GM19035 (cell line): Measurements from ENCODE around the gene NSMF.
"Not testable (repeated sequence)": the region's sequence is repeated elsewhere in the genome, so short reads cannot be mapped to it uniquely, and the experiment has no call there.

Experiments
- ATAC-seq: cut with Tn5 transposase; IDR thresholded peaks from one replicate; pipeline ENCODE4 v1.9.1; 2021; ENCODE audit not compliant: unreplicated experiment

Gene NSMF

GRCh38 chr9:137416006-137416562 is 43.0 kb downstream of the NSMF start:
- ATAC-seq: no peak

- no peak for ATAC-seq
These were observed 43.7 kb downstream of the NSMF start for GRCh38 chr9:137415451-137415850.

DNA sequence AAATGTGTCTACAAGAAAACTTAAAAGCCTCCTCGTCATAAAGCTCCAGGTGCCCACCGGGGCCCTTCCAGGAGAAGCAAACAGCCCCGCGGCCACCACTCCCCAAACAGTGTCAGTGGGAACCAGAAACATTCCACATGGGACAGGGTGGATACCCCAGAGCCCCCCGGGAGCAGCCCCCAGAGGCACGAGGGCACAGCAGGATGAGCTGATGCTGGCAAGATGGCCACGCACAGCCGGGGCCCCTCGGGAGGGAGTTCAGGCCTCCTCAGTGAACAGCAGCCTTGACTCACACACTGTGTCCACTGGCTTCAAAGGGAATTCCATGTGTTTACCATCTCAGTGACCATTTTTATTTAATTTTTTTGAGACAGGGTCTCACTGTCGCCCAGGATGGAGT is 46.7 kb downstream of the NSMF start:
- no peak for ATAC-seq

DNA sequence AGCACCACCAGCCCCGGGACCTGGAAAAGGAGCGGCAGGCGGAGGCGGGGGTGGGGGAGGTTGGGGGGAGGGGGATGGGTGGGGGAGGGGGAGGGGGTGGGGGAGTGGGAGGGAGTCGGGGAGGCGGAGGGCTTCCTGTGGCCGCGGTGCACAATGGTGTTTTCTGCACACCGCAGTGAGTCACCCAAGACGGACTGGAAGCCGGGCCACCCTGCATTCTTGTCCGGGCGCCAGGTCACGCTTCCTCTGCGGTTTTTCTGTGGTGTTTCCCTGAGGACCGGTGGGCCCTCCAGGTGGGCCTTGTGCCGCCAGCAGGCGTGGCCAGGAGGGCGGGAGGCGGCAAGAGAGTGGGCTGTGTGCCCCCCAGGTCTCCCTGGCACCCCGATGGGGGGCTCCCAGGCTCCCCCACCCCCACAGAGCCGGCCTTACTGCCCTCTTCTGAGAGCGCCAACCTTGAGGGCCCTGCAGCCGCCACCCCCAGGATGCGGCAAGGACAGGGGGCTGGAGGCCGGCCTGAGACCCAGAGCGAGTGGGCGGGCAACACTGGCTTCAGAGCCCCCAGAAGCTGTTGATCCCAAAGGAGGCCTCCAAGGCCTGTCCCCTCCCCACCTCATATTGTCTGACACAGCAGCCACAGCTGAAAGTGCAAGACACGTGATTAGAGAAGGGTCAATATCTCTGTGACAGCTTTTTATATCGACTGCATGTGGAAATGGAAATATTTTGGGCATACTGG is 47.3 kb downstream of the NSMF start:
- ATAC-seq: no peak

DNA sequence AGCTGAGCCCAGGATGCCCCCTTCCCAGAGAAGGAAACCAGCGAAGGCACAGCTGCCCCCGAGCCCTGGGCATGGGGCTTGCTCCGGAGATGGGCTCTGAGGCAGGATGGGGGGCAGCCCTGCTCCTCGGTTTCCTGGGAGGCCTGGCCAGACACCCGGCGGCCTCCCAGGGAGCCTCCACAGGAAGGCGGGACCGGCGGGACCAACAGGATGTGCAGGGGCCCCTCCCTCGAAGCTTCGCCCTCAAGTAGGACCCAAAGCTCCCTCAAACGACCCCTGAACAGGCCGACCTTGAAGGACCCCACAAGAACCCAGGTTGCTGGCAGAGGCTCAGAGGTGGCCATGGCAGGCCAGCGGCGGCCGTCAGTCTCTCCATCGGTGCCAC is 47.9 kb downstream of the NSMF start:
- ATAC-seq: no peak

DNA sequence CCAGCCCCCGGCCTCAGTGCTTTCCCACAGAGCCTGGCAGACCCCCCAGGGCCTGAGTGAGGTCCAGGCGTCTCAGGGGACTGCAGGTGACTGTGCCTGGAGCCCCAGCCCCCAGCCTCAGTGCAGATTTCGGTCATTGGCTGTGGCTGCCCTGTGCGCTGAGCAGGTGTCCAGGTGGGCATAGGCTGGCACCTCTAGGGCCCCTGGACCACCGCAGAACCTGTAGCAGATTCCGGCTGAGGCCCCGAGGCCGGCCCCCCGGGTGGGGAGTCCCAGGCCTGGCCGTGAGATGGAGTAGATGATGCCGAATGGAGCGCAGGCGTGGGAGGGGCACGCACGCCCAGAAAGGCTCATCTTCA is 48.3 kb downstream of the NSMF start:
- ATAC-seq: no peak

GRCh38 chr9:137410236-137410890 is 48.8 kb downstream of the NSMF start:
- not testable (repeated sequence) for ATAC-seq

GRCh38 chr9:137409515-137409914 is 49.6 kb downstream of the NSMF start:
- no peak for ATAC-seq

- no peak for ATAC-seq
These were observed 50.3 kb downstream of the NSMF start for GRCh38 chr9:137408651-137409405.

DNA sequence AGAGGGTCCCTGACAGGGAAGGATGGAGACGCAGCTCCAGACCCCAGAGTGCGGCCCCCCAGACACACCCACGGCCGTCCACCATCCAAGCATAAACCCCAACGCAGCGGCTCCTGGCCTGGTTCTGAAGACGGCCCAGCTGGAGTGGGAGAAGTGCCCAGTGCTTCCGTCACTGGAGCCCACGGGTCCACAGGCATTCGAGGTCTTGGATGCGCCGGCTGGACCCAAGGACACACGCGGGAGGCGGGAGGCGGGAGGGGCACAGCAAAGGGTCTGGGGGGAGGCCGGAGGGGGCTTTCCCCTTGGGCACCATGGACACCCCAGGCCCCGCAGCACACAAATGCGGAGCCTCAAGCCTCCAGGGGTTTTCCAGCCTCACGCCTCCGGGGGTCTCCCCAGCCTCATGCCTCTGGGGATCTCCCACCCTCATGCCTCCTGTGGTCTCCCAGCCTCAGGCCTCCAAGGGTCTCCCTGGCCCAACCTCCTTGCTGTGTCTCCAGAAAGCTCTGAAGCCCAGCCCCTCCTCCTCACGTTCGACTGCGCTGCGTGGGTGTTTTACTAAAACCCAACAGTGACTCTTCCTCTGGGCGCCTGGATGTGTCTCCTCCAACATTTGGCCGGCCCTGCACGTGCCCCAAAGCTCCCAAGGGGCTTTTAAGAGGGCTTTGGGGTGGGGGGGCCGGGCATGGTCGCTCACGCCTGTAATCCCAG is 51.4 kb downstream of the NSMF start:
- no peak for ATAC-seq

DNA sequence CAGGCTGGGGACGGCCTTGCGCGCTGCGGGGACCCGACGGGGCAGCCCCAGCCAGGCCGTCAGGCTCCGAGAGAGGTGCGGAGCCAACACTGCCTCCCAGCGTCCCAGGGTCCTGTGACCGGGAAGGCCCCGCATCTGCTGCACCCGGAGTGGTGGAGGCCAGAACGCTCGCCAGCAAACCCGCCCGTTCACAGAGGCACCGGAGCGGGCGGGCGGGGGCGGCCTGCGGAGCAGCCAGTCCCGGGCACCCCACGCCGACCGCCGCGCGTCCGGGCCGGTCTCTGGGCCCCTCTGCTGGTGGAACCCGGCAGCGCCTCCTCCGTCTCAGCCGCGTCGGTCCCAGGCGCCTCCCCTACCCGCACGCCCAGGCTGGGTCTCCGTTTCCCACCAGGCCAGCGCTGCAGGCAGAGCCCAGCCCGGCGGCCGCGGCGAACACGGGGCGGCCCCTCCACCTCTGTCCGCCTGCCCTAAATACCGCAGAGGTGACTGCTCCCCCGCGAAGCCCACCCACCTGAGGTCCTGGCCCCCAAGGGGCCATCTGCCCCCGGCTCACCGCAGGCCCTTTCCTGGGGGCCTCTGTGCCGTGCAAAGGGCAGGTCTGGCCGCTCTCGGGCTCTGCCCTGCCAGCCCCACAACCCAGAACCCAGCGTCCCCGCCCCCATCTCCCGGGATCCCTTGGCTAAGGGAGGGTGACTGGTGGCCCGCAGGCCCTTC is 52.1 kb downstream of the NSMF start:
- no peak for ATAC-seq

- no peak for ATAC-seq
These were observed 52.9 kb downstream of the NSMF start for GRCh38 chr9:137406085-137406760.

DNA sequence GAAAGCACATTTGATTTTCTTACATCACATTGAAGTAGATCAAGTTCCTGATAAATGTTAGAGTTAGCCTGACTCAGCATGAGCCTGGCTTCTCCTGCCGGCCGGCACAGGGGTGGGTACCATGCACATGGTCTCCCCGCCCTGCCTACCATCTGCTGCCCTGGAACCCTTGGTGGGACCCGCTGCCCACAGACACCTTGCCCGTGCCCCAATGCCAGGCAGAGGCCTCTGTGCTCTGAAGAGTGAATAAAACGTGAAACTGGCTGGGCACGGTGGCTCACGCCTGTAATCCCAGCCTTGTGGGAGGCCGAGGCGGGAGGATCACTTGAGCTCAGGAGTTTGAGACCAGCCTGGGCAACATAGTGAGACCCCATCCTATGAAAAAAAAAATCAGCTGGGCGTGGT is 53.5 kb downstream of the NSMF start:
- ATAC-seq: no peak

DNA sequence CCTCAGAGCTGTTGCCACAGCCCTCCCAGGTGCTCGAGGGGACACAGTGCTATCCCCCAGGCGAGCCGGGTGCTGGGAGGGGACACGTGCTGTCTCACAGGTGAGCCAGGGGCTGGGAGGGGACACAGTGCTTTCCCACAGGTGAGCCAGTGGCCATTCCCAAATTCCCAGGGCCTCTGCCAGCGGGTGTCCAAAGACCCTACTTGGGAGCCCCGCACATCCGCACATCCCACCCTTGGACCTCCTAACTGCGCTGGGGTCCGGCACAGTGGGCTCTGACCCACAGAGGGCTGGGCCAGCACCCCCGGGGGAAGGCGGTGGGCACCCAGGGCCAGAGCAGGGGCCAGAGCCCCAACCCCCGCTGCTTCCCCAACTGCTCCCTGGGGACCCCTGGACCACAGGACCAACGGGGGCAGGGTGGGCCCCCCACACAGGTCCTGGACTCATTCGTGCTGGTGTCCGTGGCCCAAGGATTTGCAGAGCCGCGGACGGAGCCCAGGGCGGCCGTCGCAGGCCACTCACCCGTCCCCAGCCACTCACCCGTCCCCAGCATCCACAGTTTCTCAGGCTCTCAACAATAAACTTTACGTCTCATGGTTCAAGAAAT is 54.1 kb downstream of the NSMF start:
- ATAC-seq: no peak

DNA sequence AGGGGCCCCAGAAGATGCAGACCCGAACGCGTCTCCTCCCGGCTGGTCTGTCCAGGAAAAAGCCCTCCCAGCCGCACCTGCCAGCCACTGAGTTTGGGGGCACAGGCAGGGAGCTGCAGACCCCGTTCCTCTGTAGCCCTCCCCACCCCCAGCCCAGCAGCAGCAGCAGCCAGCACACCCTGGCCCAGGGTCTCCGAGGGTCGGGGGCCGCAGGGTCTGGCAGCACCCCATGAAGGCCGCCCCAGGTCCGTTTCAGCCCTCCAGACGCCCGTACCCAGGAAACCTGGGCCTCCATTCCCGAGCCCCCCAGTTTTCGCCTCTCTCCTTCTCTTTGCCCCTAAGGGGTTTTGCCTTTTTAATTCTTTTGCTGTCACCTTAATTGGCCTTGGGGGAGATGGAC is 55.9 kb downstream of the NSMF start:
- ATAC-seq: no peak

- no peak for ATAC-seq
These were observed 56.4 kb downstream of the NSMF start for GRCh38 chr9:137402746-137403145.

- no peak for ATAC-seq
These were observed 60.3 kb downstream of the NSMF start for GRCh38 chr9:137398561-137399468.

DNA sequence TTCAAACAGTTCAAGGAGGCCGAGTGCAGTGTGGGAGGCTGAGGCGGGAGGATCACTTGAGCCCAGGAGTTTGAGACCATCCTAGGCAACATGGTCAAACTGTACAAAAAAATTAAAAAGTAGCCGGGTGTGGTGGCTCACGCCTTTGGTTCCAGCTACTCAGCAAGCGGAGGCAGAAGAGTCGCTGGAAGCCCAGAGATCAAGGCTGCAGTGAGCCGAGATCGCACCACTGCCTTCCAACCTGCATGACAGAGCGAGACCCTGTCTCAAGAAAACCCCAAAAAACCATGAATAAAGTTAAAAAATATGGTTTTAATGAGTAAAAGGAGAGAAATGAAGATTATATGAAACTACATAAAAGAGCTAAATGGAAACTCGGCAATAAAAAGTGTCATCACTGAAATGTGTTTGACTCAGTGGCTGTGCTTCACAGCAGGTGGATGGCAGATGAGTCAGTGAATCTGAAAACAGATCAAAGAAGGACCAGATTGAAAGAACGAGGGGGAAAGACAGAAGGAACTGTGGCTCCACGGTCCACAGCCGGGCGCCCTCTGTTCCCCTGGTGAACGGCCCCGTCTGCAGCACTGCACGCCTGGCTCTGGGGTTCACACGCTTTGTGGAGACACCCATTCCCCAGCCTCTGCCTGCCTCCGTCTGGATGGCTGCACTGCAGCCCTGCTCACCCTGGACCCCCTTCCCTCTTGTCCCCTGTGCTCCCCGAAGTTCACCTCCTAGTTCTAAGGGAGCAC is 61.3 kb downstream of the NSMF start:
- no peak for ATAC-seq
